ENCODE data around the gene KATNAL1. TPM values are rescaled to one million over a fixed set of nuclear protein-coding genes. Genes with fewer than 3 reads are reported as not detected.

Gene KATNAL1
- total and polyA plus RNA-seq, 2 experiments from 2014 or later = 2.1 to 9.8 TPM

GRCh38 chr13:30319130-30319529 is 11.8 kb upstream of the KATNAL1 start:
- Histone ChIP-seq H3K79me2 (no peaks in the 10 kb centered on the region), H3K9me2 (replicated peaks; ENCODE audit: insufficient read depth) (no peaks in the 10 kb centered on the region), H3K27me3 (no peaks in the 10 kb centered on the region), H4K20me1 (ENCODE audit: insufficient read depth, poor library complexity, severe bottlenecking) (no peaks in the 10 kb centered on the region), H3K9me3 (ENCODE audit: low read depth) (no peaks in the 10 kb centered on the region), H3K4me2 (no peak overlapping the region), H3K4me1 (ENCODE audit: insufficient read depth) (no peaks in the 10 kb centered on the region), H2AFZ (no peak overlapping the region), H3K4me3 (no peak overlapping the region), H3K27ac (no peak overlapping the region), H3K36me3 (replicated peaks; ENCODE audit: insufficient read depth, low read depth) (no peaks in the 10 kb centered on the region)
- TF ChIP-seq CTCF (IDR thresholded peaks at IDR 0.05; ENCODE audit: poor library complexity) = no peak
- no peak for TF ChIP-seq EZH2phosphoT487 (IDR thresholded peaks at IDR 0.05; ENCODE audit: low read depth, severe bottlenecking, unreplicated experiment)
- no peak for TF ChIP-seq EZH2 (IDR thresholded peaks at IDR 0.05; ENCODE audit: borderline replicate concordance)
- no peak for DNase-seq (ENCODE audit: low spot score)
- WGBS (ENCODE audit: low lambda C conversion rate, missing lambda C conversion rate) = 37% methylated on average over 4 of the region's 4 CpGs

DNA sequence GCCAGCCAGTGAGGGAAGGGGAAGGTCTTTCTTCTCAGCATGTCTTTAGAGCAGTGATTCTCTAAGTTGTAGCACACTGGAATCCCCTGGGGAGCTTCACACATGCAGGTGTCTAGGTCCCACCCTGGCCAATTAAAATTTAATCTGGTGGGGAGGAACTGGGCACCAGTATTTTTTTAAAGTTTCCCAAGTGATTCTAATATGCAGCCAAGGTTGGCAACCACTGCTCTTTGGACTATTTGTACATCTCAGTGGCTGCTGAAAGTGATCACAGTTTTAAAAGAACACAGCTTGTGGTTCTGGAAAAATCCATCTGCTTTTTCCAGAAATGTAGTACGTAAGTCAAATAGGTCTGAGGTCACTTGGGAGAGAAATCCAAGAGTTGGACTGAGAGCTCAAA is 10.7 kb upstream of the KATNAL1 start:
- no peak overlapping the region for H2AFZ ChIP-seq
- 67% methylated on average over 1 of the region's 1 CpG for WGBS (ENCODE audit: low lambda C conversion rate, missing lambda C conversion rate)
- no peak overlapping the region for H3K27ac ChIP-seq
- H4K20me1 ChIP-seq (ENCODE audit: insufficient read depth, poor library complexity, severe bottlenecking) = no peaks in the 10 kb centered on the region
- no peaks in the 10 kb centered on the region for H3K9me3 ChIP-seq (ENCODE audit: low read depth)
- TF ChIP-seq CTCF (IDR thresholded peaks at IDR 0.05; ENCODE audit: poor library complexity) = no peak
- no peak for TF ChIP-seq EZH2phosphoT487 (IDR thresholded peaks at IDR 0.05; ENCODE audit: low read depth, severe bottlenecking, unreplicated experiment)
- no peak for TF ChIP-seq EZH2 (IDR thresholded peaks at IDR 0.05; ENCODE audit: borderline replicate concordance)
- no peak overlapping the region for H3K4me3 ChIP-seq
- no peak overlapping the region for H3K4me2 ChIP-seq
- no peaks in the 10 kb centered on the region for H3K9me2 ChIP-seq (replicated peaks; ENCODE audit: insufficient read depth)
- no peaks in the 10 kb centered on the region for H3K79me2 ChIP-seq
- no peak for DNase-seq (ENCODE audit: low spot score)
- H3K4me1 ChIP-seq (ENCODE audit: insufficient read depth) = no peaks in the 10 kb centered on the region
- H3K36me3 ChIP-seq (replicated peaks; ENCODE audit: insufficient read depth, low read depth) = no peaks in the 10 kb centered on the region
- no peaks in the 10 kb centered on the region for H3K27me3 ChIP-seq

GRCh38 chr13:30314562-30314961 is 7.2 kb upstream of the KATNAL1 start:
- Histone ChIP-seq H2AFZ (no peak overlapping the region), H3K36me3 (replicated peaks; ENCODE audit: insufficient read depth, low read depth) (no peaks in the 10 kb centered on the region), H3K27ac (no peak overlapping the region), H3K4me3 (no peak overlapping the region), H3K4me2 (no peak overlapping the region), H4K20me1 (ENCODE audit: insufficient read depth, poor library complexity, severe bottlenecking) (no peaks in the 10 kb centered on the region), H3K79me2 (no peaks in the 10 kb centered on the region), H3K9me3 (ENCODE audit: low read depth) (no peaks in the 10 kb centered on the region), H3K4me1 (ENCODE audit: insufficient read depth) (no peaks in the 10 kb centered on the region), H3K27me3 (no peaks in the 10 kb centered on the region), H3K9me2 (replicated peaks; ENCODE audit: insufficient read depth) (no peaks in the 10 kb centered on the region)
- DNase-seq (ENCODE audit: low spot score) = no peak
- no peak for TF ChIP-seq EZH2 (IDR thresholded peaks at IDR 0.05; ENCODE audit: borderline replicate concordance)
- no peak for TF ChIP-seq EZH2phosphoT487 (IDR thresholded peaks at IDR 0.05; ENCODE audit: low read depth, severe bottlenecking, unreplicated experiment)
- no peak for TF ChIP-seq CTCF (IDR thresholded peaks at IDR 0.05; ENCODE audit: poor library complexity)
- WGBS (ENCODE audit: low lambda C conversion rate, missing lambda C conversion rate) = 87% methylated on average over 2 of the region's 2 CpGs

DNA sequence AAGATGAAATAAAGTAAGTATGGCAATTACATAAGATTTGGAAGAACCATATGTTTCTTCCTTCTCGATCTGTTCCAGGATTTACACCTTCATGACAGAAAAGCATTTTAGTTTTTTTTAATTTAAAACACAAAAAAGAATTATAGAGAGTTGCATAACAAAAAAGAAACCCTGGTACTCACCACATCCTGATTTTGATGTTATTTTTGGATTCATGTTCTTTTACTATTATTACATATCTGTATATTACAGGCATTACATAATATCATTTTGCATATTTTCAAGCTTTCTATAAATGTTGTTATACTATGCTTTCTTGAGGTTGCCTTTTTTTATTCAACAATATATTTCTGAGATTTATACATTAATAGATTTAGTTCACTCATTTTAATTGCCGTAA is 6.7 kb upstream of the KATNAL1 start:
- Histone ChIP-seq H2AFZ (no peak overlapping the region), H3K4me1 (ENCODE audit: insufficient read depth) (no peaks in the 10 kb centered on the region), H3K27ac (no peak overlapping the region), H3K4me2 (no peak overlapping the region), H3K79me2 (no peaks in the 10 kb centered on the region), H4K20me1 (ENCODE audit: insufficient read depth, poor library complexity, severe bottlenecking) (no peaks in the 10 kb centered on the region), H3K36me3 (replicated peaks; ENCODE audit: insufficient read depth, low read depth) (no peaks in the 10 kb centered on the region), H3K27me3 (no peaks in the 10 kb centered on the region), H3K4me3 (no peak overlapping the region), H3K9me2 (replicated peaks; ENCODE audit: insufficient read depth) (no peaks in the 10 kb centered on the region), H3K9me3 (ENCODE audit: low read depth) (no peaks in the 10 kb centered on the region)
- no peak for TF ChIP-seq CTCF (IDR thresholded peaks at IDR 0.05; ENCODE audit: poor library complexity)
- no peak for TF ChIP-seq EZH2phosphoT487 (IDR thresholded peaks at IDR 0.05; ENCODE audit: low read depth, severe bottlenecking, unreplicated experiment)
- TF ChIP-seq EZH2 (IDR thresholded peaks at IDR 0.05; ENCODE audit: borderline replicate concordance) = no peak
- no peak for DNase-seq (ENCODE audit: low spot score)
- 95% methylated on average over 2 of the region's 2 CpGs for WGBS (ENCODE audit: low lambda C conversion rate, missing lambda C conversion rate)
